ENCODE data around the gene COQ7.

Gene COQ7

DNA sequence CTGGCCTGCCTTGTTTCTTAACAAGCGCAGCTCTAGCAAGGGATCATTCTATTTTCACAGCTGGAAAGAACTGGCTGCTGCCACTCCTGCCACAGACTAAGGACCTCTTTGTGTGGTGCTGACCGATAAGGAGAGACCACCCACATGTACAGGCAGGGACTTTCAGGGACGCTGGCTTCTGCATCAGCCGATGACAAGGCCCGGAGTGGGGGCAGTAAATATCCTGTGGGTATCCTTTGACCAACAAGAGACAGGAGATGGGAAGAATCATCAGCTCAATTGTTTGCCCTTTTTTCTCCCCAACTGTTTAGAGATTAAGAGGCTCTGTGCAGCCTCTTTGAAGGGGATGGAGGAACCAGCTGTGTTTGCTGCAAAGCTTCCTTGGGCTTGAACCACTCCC, 37.2 kb downstream of the COQ7 start:
- DNase-seq (ENCODE audit: low read depth) = no peak
- H3K4me3 ChIP-seq (ENCODE audit: low read length) = no peak overlapping the region
- TF ChIP-seq, protein P1, sequence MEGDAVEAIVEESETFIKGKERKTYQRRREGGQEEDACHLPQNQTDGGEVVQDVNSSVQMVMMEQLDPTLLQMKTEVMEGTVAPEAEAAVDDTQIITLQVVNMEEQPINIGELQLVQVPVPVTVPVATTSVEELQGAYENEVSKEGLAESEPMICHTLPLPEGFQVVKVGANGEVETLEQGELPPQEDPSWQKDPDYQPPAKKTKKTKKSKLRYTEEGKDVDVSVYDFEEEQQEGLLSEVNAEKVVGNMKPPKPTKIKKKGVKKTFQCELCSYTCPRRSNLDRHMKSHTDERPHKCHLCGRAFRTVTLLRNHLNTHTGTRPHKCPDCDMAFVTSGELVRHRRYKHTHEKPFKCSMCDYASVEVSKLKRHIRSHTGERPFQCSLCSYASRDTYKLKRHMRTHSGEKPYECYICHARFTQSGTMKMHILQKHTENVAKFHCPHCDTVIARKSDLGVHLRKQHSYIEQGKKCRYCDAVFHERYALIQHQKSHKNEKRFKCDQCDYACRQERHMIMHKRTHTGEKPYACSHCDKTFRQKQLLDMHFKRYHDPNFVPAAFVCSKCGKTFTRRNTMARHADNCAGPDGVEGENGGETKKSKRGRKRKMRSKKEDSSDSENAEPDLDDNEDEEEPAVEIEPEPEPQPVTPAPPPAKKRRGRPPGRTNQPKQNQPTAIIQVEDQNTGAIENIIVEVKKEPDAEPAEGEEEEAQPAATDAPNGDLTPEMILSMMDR (conservative IDR thresholded peaks at IDR 0.05; ENCODE audit: low read depth, low read length) = no peak

DNA sequence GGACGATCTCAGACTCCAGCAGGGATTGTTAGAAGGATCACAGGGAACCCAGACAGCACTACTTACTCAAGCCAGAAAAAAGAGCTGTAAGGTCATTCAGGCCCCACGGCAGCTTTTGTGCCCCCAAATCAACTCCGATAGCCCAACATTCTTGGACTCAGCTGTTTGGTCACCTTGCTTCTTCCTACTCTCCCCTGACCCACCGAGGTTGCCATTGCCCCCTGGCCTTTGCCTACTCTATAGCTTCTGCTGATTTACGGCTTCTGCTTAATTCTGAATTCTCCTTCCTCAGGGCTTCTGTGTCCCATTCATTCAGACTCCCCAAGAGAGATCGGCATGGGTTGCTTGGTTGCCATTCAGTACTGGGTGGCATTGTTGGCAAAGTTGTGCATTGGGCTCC, 37.7 kb downstream of the COQ7 start:
- TF ChIP-seq, protein P1 (conservative IDR thresholded peaks at IDR 0.05; ENCODE audit: low read depth, low read length) = no peak
- H3K4me3 ChIP-seq (ENCODE audit: low read length) = no peak overlapping the region
- no peak for DNase-seq (ENCODE audit: low read depth)

DNA sequence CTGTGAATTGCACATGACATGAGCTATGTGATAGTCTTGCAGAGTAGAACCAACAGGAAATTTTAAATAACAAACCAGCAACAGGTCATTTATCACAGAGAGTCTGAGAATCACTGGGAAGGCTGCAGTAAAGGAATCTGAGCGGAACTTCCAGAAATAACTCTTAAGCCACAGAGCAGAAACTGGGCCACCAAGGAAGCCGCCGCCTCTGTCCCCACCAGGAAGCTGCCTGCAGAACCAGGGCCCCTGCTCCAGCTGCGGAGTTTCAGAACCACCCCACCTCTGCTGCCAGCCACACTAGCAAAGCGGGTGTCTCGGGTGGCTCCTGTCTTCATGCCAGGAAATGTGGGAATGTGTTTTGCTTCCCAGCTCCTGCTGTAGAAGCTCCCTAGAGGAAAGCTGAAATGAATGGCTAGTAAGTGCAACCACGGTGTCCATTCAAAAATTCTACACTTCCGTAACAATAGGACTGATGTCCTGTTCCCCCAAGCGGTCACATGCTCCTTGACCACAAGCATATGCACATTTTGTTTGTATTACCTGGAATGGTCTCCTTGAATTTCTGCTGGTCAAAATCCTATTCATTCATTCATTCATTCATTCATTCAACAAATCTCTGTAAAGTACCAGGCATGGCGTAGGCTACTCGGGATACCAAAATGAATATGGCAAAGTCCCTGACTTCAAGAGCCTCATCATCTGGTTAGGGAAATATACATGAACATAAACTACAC, 38.6 kb downstream of the COQ7 start:
- DNase-seq (ENCODE audit: low read depth) = no peak
- TF ChIP-seq, protein P1 (conservative IDR thresholded peaks at IDR 0.05; ENCODE audit: low read depth, low read length) = no peak
- H3K4me3 ChIP-seq (ENCODE audit: low read length) = no peak overlapping the region

DNA sequence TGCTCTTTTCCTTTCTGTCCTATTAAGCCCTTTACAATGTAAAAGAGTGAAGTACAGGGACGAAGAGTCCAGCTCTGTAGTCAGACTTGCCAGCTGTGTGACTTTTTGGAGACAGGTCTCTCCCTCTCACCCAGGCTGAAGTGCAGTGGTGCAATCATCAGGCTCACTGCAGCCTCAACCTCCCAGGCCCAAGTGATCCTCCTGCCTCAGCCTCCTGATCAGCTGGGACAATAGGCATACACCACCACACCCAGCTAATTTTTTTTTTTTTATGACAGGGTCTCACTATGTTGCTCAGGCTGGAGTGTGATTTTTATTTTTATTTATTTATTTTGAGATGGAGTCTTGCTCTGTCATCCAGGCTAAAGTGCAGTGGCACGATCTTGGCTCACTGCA, 39.2 kb downstream of the COQ7 start:
- no peak overlapping the region for H3K4me3 ChIP-seq (ENCODE audit: low read length)
- TF ChIP-seq, protein P1 (conservative IDR thresholded peaks at IDR 0.05; ENCODE audit: low read depth, low read length) = no peak
- no peak for DNase-seq (ENCODE audit: low read depth)

DNA sequence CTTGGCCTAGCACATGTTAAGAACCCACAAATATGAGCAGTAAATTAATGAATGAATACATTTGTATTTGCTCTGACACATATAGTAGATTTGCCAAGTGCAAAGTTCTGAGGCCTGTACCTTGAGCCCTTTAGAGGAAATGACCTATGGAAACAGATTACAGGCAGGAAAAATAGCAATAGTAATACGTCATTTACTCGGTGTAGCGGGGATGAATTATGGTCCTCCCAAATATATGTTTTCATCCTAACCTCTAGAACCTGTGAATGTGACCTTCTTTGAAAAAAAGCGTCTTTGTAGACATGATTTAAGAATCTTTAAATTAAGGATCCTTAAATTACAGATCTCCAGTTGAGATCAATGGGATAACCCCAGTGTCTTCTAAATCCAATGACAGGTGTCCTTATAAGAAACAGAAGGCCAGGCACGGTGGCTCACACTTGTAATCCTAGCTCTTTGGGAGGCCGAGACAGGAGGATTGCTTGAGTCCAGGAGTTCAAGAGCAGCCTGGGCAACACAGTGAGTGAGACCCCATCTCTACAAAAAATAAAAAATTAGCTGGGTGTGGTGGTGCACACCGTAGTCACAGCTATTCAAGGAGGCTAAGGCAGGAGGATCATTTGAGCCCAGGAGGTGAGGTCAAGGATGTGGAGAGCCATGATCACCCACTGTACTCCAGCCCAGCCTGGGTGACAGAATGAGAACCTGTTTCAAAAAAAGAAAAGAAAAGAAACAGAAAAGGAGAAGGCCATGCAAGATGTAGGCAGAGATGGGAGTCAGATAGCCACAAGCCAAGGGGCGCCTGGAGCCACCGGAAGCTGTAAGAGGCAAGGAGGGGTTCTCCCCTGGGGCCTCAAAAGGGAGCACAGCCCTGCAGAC, 41.2 kb downstream of the COQ7 start:
- no peak overlapping the region for H3K4me3 ChIP-seq (ENCODE audit: low read length)
- TF ChIP-seq, protein P1 (conservative IDR thresholded peaks at IDR 0.05; ENCODE audit: low read depth, low read length) = no peak
- no peak for DNase-seq (ENCODE audit: low read depth)

DNA sequence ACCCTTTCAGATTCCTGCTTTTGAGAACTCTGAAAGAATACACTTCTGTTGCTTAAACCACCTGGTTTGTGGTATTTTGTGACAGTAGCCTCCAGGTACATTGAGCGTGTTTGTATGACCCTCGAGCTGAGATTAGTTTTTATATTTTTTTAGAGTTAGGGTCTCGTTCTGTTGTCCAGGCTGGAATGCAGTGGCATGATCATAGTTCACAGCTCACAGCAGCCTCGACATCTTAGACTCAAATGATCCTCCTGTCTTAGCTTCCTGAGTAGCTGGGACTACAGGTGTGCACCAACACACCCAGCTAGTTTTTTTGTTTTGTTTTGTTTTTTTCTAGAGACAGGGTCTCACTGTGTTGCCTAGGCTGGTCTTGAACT, 41.9 kb downstream of the COQ7 start:
- DNase-seq (ENCODE audit: low read depth) = no peak
- H3K4me3 ChIP-seq (ENCODE audit: low read length) = no peak overlapping the region
- TF ChIP-seq, protein P1 (conservative IDR thresholded peaks at IDR 0.05; ENCODE audit: low read depth, low read length) = no peak
